OCI-LY3 (cell line): ENCODE data around the gene DLK1.

Experiments used
- CTCF ChIP-seq: fragments of 200-600, 300-600 bp; sonication (generic); IDR thresholded peaks from 2 replicates; pipeline ENCODE4 v1.5.1; 2014; ENCODE audit warnings: antibody characterized with exemption, low read length, low read depth
- EZH2phosphoT487 ChIP-seq: fragments of 200-600 bp; shearing (Covaris generic); IDR thresholded peaks from 2 replicates; pipeline ENCODE4 v1.6.1; 2018; ENCODE audit warnings: antibody characterized with exemption, mixed run types, low read depth

- TF ChIP-seq CTCF, result no peak
- no peak for TF ChIP-seq EZH2phosphoT487
Observed at GRCh38 chr14:100694579-100695422, 31.9 kb upstream of the DLK1 start.
